GM19372 (cell line): Measurements from ENCODE around the gene DPP10.

ENCODE experiments used
- ATAC-seq: cut with Tn5 transposase; IDR thresholded peaks from one replicate; pipeline ENCODE4 v1.9.1; 2021; ENCODE audit warnings: mild to moderate bottlenecking, low read depth, moderate library complexity; ENCODE audit not compliant: unreplicated experiment

Gene DPP10

GRCh38 chr2:115609978-115610377 is 1167.5 kb downstream of the DPP10 start:
- ATAC-seq = no peak

DNA sequence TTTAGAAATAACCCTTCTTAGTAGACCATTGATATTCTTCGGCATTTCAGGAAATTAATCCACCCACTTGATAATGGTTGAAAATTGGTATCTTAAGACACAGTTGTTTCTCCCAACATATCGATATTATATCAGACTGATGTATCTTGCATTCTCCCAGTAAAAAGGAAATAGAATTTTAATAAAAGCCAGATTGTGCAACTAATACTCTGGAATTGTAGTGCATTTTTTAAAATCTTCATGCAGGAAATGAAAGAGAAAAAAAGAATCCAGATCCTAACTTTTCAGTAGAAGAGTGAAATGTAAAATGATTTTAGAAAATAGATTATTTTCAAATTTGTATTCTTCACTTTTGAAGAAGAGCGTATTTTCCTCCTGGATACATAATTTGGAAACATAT is 1168.4 kb downstream of the DPP10 start:
- no peak for ATAC-seq

GRCh38 chr2:115624332-115624731 is 1181.9 kb downstream of the DPP10 start:
- no peak for ATAC-seq

DNA sequence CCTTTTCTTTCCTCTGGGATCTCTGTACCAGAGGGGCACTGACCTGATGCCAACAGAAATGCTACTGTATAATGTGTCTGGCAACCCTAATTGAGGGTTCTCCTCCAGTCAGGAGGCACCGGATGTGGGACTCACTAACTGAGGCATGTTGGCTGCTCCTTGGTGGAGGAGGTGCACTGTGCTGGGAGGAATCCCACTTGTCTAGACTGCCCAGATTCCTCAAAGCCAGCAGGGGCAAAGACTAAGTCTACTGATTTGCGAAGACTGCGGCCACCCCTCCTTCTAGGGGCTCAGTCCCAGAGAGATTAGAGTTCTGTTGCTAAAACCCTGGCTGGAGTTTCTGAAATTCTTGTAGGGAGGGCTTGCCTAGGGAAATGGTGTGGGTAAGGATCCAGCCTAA is 1192.1 kb downstream of the DPP10 start:
- no peak for ATAC-seq

DNA sequence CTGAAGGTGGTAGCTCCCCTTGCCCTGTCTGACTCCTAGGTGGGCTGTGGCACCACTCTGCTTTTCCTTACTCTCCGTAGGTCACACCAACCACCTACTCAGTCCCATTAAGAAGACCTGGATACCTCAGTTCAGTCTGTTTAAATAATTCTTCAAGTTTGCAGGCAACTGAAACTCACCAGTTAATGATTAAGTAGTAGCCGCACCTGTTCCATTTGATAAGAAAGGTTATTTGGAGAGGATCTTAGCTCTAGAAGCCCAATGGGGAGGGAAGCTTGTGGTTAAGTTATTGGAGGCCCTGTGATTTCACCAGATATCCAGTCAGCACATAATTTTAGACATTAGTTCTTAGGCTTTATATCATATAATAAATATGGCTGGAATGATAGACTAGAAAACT is 1193.0 kb downstream of the DPP10 start:
- no peak for ATAC-seq

DNA sequence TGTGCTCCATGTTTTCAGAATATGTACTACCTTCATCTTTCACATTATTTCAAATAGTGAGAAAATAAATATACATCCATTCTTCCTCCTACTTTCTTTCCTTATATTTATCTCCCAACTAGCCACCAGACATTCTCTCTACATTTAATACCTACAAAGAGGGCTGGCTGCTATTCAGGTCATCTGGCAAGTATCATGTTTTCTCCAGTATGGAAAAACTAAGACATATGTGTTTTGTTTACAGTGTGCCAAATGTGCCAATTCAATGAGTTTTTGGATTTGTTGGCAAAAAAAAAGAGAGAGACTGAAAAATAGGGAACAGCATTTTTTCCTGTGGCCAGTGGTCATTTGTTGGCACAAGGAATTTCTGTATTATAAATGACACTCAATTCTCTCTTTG is 1207.3 kb downstream of the DPP10 start:
- ATAC-seq = no peak

GRCh38 chr2:115650827-115651226 is 1208.4 kb downstream of the DPP10 start:
- no peak for ATAC-seq

DNA sequence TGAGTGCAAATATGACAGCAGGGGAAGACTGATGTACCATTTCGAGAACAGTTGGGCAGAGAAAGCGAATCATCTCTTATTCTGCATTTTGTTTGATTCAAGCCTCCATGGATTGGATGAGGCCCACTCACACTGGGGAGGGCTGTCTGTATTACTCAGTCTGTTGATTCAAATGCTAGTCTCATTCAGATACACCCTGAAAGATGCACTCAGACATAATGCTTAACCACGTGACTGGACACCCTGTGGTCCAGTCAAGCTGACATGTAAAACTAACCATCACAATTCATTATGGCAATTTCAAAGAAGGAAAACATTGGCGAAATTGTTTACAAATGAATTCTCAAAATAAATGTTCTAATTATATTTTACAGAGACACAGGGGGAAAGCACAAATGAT is 1210.2 kb downstream of the DPP10 start:
- no peak for ATAC-seq

GRCh38 chr2:115654362-115654761 is 1211.9 kb downstream of the DPP10 start:
- no peak for ATAC-seq

DNA sequence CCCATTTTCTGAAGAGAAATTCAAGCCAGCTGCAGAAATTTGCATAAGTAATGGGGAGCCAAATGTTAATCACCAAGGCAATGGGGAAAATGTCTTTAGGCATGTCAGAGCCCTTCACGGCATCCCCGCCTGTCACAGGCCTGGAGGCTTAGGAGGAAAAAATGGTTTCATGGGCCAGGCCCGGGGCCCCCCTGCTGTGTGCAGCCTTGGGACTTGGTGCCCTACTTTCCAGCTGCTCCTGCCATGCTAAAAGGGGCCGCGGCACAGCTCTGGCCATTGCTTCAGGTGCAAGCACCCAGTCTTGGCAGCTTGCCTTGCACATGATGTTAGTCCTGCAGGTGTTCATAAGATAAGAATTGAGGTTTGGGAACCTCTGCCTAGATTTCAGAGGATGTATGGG is 1235.7 kb downstream of the DPP10 start:
- no peak for ATAC-seq

DNA sequence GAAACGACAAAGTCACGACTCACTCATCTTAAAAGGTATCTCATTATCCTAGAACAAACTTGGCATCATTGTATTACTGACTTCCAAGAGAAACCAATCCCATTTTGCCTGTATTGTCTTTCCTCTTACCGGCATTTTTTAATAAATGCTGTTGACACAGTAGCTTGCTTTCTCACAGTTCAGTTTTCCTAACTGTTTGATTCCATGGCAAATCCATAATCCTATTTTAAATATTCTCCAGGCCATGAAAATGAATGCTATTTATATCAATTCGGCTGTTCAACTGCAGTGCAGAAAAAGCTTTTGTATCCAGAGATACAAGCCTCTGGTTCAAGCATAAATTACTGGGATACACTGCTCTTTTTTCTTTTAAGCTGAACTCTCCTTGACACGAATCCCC is 1241.9 kb downstream of the DPP10 start:
- ATAC-seq = no peak

DNA sequence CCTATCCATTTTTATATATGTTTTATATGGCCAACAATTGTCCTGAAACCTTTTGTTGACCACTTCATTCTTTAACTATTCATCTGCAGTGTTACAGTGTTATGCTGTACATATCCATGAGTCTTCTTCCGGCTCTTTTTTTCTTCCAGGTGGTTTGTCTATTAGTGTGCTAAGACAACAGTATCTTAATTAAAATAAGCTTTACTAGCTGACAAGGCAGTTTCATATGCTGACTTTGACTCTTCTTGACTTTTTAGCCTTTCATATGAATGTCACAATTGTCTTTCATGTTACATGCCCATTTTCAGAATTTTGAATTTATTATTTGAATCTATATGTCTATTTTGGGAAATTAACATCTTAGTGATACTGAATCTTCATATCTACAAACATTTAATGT is 1249.0 kb downstream of the DPP10 start:
- ATAC-seq = no peak

GRCh38 chr2:115694651-115695050 is 1252.2 kb downstream of the DPP10 start:
- ATAC-seq = no peak

DNA sequence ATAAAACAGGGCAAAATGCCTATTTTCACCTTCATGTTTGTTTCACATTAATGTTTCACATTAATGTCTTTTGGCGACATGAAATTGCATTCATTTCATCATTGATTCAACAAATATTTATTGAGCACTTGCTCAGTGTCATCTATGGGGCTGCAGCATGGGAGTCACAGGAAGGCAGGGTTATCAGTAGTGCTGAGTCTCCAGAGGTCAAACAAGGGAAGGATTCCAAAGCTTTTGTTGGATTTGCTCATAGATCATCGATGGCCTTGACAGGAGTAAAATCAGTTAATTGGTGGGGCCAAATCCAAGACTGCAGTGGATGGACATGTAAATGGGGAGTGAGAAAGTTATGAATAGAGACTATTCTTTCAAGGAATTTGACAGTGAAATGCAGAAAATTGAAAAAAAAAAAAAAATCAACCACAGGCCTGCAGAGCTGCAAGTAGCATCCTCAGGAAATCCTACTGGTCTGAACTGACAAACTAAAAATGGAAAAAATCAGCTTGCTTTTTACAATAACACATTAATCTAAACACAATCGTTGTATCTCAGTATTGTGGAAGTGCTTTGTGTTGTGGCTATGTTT is 1290.8 kb downstream of the DPP10 start:
- no peak for ATAC-seq

DNA sequence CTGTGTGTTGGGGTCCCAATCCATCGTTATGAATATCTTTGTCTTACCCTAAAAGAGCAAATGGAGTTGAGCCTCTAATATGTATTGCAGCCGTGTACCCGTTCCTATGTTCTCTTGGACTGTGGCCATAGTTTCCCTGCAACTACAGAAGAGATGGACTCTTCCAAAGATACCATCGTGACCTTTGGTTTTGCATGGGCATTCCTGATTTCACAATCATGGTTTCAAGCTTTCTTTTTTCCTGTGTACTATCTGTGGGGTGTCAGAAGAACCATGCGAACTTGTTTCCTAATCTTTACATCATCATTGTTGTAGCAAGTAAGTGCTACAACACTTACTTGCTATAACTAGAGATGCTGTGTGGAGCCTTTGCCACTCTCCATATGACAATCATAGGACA is 1295.7 kb downstream of the DPP10 start:
- ATAC-seq = no peak

- ATAC-seq = no peak
These were observed 1297.1 kb downstream of the DPP10 start for GRCh38 chr2:115739574-115739973.

DNA sequence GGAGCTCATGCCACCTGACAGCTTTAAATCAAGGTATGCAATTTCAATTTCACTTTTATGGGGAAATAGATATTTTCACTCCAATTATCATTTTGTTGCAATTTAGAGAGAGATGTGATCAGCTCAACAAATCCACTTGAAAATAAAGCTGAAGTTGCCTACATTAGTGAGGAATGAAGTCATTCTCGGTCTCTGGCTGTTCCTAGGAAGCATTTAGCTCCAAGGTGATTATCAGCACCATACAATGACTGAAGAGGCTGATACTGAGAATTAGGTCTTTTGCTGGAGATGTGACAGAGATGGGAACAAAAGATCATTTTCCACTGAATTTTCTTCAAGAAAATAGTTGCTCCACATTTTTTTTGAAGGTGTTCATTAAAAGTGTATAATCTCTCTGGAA is 1303.7 kb downstream of the DPP10 start:
- ATAC-seq = no peak

DNA sequence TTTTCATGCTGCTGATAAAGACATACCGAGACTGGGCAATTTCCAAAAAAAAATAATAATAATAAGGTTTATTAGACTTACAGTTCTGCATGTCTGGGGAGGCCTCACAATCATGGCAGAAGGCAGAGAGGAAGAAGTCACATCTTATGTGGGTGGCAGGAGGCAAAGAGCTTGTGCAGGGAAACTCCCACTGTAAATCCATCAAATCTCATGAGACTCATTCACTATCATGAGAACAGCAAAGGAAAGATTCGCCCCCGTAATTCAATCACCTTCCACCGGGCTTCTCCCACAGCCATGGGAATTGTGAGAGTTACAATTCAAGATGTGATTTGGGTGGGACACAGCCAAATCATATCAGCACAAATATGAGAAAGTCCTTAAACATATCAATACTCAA is 1314.8 kb downstream of the DPP10 start:
- ATAC-seq = no peak

GRCh38 chr2:115763601-115764000 is 1321.2 kb downstream of the DPP10 start:
- no peak for ATAC-seq

- ATAC-seq = no peak
These were observed 1329.1 kb downstream of the DPP10 start for GRCh38 chr2:115771516-115771915.

GRCh38 chr2:115774361-115774760 is 1331.9 kb downstream of the DPP10 start:
- no peak for ATAC-seq

DNA sequence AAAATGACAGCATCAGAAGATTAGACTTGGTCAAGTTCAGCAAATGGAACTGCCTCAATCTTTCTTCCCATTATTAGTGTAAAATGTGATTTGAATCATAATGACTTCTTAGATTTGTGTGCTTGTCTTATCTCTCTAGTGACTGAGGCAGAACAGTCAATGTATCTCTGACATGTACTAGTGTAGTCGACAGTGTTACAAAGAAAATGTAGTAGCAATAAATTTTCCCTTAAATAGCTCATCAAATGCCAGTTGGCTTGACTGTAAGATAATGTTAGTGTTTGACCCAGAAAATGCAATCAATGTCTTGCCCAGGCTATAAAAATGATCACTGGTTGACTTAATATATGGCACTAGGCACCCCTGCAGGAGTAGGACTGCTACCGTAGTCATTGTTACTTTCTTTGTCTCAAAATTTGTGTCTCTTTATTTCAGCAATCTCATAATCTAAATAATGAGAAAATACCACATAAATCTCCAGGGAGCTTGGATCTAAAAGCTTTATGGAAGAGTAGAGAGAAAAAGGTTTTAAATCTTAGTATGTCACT is 1336.7 kb downstream of the DPP10 start:
- no peak for ATAC-seq

GRCh38 chr2:115782286-115782685 is 1339.8 kb downstream of the DPP10 start:
- ATAC-seq = no peak
